DMS53 treated with DMSO at 0.1 percent for 48 hours (cell line): ENCODE measurements around the gene OR13J1.

Experiments used
- DNase-seq: peaks from one replicate; lab custom pipeline; 2025; ENCODE audit not compliant: unreplicated experiment; lab: John Stamatoyannopoulos, UW

The OR13J1 gene

DNA sequence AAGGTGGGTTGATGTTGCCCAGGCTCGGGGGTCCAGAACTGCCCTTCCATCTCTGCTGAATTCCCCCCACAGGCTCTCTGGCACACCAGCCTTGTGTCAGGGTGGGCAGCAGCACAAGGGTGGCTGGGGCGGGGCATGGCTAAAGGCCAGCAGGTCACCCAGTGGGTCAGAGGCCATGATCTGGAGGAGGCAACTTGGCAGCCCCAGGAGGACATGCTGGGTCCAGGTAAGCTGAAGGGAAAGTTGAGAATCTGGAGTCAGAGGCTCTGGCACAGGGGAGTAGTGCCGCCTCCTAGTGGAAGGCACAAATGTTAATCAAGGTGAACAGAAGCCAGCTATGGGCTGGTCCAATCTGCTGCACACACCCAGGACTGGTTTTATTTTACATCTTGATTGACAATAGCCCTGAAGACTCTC is 35.0 kb downstream of the OR13J1 start:
- no peak for DNase-seq

DNA sequence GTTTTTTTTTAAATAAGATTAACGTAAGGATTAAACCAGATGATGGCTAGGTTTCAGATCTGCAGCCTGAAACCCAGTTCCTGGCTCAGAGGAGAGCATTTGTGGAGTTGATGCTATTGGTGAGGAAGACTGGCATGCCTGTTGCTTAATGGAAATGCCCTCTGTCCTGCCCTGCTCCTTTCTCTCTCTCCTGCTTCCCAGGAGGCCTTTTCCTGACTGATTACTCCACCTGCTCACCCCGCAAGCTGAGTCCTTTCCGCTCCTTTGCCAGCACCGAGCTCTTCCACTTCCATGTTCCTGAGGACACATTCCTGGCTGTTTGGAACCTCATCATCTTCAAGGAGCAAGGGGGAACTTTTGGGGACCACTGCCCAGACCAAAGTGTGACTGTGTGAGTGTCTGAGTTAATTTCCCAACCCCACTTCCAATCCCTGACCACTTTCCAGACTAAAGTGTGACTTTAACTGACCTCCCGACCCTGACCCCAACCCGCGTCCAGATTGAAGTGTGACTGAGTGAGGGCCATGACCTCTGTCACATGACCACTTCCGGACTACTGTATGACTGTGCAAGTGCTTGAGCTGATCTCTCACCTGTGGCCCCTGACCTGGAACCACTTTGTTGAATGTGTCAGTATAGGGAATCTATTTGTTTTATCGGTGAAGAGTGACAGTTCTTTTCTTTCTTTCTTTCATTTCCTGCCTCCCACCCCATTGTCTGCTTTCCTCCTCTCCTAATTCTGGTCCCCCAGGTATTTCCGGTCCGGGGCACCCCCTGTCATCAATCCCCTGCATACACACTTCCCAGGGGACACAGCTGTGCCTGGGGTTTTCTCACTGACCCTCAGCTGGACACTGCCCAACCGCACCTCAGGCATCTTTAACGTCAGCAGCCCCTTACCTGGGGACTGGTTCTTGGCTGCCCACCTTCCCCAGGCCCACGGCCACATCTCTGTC is 35.7 kb downstream of the OR13J1 start:
- DNase-seq: no peak

DNA sequence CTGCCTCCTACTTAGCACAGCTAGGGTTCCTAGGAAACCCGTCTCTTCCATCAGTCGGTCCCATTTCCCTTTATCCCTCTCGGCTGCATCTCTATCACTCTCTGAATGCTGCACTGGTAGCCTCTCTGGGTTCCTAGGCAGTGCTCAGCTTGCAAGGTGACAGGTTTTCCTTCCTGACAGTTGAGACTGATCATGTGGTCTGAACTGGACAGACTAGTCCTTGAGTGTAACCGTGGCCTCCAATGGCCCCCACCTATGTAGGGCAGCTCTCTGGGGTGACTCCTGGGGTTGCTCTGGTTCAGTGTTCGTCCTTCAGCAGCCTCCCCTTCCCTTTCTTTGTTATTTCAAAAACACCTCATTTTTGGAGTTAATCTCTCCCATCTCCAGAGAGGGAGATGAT is 37.4 kb downstream of the OR13J1 start:
- DNase-seq: no peak

DNA sequence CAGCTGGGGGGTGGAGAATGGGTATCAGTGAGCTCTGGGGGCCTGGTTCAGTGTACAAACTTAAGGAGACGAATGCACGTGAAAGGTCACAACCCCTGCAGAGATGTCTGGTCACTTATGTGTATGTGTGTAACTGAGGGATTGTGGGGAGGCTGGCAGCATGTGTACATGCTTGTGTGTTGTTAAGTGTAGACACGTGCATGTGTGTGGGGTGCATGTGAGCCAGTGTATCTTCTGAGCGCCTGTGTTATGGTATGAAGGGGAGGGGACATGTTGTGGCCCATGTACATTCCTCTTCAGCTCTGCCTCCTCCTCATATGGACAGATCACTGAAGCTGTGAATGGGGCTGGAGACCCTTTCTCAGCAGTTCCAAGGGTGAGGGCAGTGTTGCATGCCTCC is 39.2 kb downstream of the OR13J1 start:
- DNase-seq: no peak

DNA sequence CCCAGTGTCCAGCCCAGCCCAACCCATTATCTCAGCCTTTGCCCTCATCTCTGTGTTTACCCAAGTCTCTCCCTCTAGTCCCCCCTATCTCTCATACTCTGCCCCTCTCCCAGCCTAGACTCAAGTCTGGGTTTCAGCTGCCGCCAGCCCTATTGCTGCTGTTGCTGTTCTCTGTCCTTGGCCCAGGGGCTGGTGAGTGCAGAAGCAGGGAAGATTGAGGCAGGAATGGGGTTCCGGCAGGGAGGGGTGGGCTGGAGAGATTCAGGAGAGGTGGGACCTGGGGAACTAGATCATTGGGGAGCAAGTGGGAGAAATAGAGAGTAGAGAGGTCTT is 40.5 kb downstream of the OR13J1 start:
- no peak for DNase-seq

DNA sequence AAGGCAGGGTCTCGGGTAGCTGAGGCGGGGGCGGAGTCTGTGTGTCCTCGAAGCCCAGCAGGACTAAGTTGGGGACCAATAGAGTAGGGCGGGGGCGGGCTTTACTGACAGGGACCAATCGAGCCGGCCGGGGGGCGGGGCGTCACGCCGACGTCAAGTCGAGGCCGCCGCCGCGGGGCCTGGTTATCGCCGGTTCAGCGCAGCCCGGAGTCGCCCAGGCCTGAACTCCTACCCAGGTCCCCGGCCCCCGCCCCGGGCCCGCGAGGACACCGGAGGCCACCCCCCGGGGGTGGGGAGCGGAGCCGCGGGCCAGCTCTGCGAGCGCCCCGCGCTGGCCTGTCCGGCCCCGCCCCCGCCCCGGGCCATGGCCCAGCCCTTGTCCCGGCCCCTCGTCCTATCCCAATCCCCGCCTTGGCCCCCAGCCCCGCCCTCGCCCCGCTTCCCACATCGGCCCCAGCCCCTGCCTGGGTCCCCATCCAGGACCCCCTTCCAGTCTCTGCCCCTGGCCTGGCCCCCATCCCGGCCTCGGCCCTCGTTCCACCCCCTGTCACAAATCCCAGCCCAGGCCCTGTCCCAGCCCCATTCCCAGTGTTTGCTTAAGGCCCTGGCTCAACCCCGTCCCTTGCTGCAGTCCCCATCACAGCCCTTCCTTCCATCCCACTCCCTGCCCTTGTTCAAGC is 41.0 kb downstream of the OR13J1 start, which contains the start of gene TMEM8B:
Gene TMEM8B, plus strand, starts transcription at position 145 of the 680 bp plus-strand sequence. Its CDS starts 220 bp downstream, at position 365.
- peak; percentile 54 for DNase-seq

DNA sequence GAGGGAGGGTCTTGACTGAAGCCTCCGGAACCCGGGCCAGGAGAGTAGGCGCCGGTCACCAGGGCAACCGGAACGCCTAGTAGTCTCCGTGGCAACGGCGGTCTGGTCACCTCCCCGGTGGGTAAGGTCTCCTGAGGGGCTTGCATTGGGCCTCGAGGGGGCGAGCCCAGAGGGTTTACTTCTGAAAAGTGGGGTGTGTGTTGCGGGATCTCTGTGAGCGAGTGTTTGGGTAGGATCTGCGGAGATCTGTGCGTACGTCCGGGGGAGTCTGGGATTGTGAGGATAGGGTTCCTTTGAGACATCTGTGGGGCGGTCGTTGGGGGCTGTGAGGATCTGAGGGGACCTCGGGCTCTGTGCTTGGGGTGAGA is 41.5 kb downstream of the OR13J1 start, which contains the start of gene FAM221B:
Gene FAM221B, minus strand, starts transcription at position 17 of the 368 bp plus-strand sequence. CDS start 2,571 bp downstream, outside the sequence.
- no peak for DNase-seq

DNA sequence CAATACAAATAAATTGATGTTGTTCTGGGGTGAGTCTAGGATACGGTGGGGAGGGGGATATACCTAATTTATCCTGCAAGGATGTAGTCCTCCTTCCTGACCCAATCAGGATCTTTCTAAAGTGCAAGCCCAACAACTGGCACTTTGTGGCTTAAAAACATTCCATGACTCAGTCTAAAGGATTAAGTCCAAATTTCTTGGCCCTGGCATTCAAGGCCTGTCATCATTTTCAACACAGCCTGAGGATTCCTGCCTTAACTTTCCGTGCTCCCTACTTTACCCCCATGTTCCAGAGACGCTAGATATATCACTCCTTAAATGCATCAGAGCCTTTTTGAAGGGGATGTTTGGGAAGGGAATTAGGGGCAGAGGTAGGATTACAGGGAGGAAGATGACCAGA is 42.7 kb downstream of the OR13J1 start:
- no peak for DNase-seq

DNA sequence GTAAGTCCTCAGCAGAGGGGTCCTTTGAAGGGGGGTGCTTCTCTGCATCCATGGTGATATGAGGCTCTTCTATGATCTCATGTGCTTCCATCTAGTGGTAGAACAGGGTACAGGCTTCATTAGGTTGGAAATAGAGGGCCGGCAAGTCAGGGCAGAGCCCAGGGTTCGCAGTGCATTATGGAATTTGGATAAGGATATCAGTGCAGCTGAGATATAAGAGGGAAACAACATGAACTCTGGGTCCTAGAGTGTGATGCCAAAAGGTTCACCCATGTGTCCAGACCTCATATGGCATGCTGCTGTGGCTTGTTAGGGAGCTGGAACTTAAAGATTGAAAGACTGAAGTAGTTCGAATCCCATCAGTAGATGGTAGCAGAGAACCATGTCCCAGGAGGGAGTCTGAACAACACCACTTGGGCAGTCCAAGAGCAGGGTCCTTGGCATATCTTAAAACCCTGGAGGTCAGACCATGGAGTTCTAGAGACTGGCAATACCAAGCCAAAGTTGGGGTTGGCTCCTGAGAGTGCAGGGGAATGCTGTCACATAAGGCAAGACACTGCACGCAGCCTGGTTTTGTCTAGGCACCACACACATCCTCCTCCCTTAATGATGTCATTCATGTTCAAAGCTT is 44.0 kb downstream of the OR13J1 start:
- peak; percentile 24 for DNase-seq

DNA sequence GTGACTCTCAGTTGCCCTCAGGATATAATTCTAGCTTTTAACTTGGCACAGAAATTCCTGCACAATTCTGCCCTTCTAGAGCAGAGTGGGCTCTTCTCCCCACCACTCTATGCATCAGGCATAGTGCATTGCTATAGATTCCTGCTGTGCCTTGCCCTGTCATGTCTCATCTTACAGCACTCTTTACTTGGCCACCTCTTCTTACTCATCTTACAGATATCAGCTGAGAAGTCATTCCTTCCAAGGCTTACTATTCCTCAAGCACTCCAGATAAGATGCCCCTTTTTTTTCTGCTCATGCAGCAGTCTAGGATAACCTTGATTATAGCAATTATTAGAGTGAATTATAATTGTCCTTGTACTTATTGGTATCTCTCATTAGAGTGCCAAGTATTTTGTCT is 47.3 kb downstream of the OR13J1 start:
- DNase-seq: no peak

DNA sequence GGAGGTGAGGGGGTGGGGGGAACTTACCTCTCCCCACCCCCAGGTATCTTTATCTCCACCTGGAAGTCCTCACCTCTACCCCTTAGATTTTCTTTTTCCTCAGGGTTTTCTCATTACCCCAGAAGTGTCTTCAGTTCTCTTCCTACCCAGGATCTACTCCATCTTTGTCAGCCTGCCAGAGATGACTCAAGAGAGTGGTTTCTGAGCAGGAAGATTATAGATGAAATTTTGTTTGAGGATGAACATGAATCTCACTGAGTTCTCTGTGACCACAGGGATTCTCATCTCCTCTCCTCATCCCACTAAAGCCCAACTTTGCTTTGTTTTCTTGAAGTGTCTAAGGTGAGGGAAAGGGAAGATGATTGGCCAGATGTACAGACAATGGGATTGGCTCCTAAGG is 50.1 kb downstream of the OR13J1 start:
- DNase-seq: no peak
